HEK293 (cell line): ENCODE data around the gene RAB3C.
A peak's percentile ranks its signal among the peaks of the same experiment; 100 is the strongest.

Source experiments
- CTCF ChIA-PET: fragments of 350-600 bp; formaldehyde crosslinking; extraction: SDS; loops from one replicate; lab custom pipeline; 2021; ENCODE audit warnings: antibody characterized with exemption; lab: Yijun Ruan, JAX
- POLR2A ChIA-PET: fragments of 300-600 bp; formaldehyde crosslinking; extraction: SDS; loops from one replicate; lab custom pipeline; 2020; ENCODE audit warnings: antibody characterized with exemption, inconsistent platforms; lab: Yijun Ruan, JAX
- H3K27ac ChIP-seq: fragments of 200-500 bp; sonication (Bioruptor generic); 2 replicates; pipeline ENCODE4 v1.5.1; 2014; ENCODE audit warnings: low read depth, low read length, control low read depth, inconsistent platforms; ENCODE audit errors: extremely low read depth
- H3K36me3 ChIP-seq, 2 experiments: fragments of 200-500 bp in 1 of 2; sonication (Bioruptor generic) in 1 of 2; 1 replicate in 1 of 2; 2 replicates in 1 of 2; pipeline ENCODE4 v1.5.1; 2014 to 2017; ENCODE audit warnings: inconsistent platforms in 2 of 2, low read length in 2 of 2; ENCODE audit not compliant: control insufficient read depth in 2 of 2, insufficient read depth in 1 of 2
- H3K4me1 ChIP-seq: fragments of 200-500 bp; sonication (Bioruptor generic); 2 replicates; pipeline ENCODE4 v1.5.1; 2014; ENCODE audit warnings: mild to moderate bottlenecking, low read length, inconsistent platforms; ENCODE audit not compliant: control insufficient read depth, insufficient read depth
- H3K4me3 ChIP-seq: 2 replicates; pipeline ENCODE4 v1.5.1; 2011; ENCODE audit warnings: low read depth, mild to moderate bottlenecking, control low read depth, low read length, moderate library complexity
- H3K9me3 ChIP-seq: fragments of 200-500 bp; sonication (Bioruptor generic); 2 replicates; pipeline ENCODE4 v1.5.1; 2014; ENCODE audit warnings: low read depth, low read length, inconsistent platforms; ENCODE audit not compliant: control insufficient read depth, insufficient read depth
- KLF8 ChIP-seq: fragments of 450-650 bp; formaldehyde crosslinking; IDR thresholded peaks from 2 replicates; pipeline ENCODE4 v1.5.1; 2016; ENCODE audit warnings: missing biosample characterization, missing genetic modification characterization
- RBAK ChIP-seq: fragments of 450-650 bp; formaldehyde crosslinking; IDR thresholded peaks from 2 replicates; pipeline ENCODE4 v1.5.1; 2016; ENCODE audit warnings: missing biosample characterization, missing genetic modification characterization
- SALL2 ChIP-seq: fragments of 450-650 bp; formaldehyde crosslinking; IDR thresholded peaks from 2 replicates; pipeline ENCODE4 v1.5.0; 2017; ENCODE audit warnings: missing biosample characterization, mild to moderate bottlenecking, missing genetic modification characterization, borderline replicate concordance
- SCRT2 ChIP-seq: fragments of 450-650 bp; formaldehyde crosslinking; IDR thresholded peaks from 2 replicates; pipeline ENCODE4 v1.5.1; 2016; ENCODE audit warnings: missing biosample characterization, missing genetic modification characterization
- YY1 ChIP-seq: fragments of 450-650 bp; formaldehyde crosslinking; IDR thresholded peaks from 2 replicates; pipeline ENCODE4 v1.5.1; 2018; ENCODE audit warnings: missing biosample characterization, missing genetic modification characterization
- ZBTB26 ChIP-seq: fragments of 450-650 bp; formaldehyde crosslinking; optimal IDR thresholded peaks from 2 replicates; pipeline ENCODE3; 2016; ENCODE audit warnings: missing biosample characterization, mild to moderate bottlenecking, missing genetic modification characterization
- ZFP3 ChIP-seq: fragments of 450-650 bp; formaldehyde crosslinking; IDR thresholded peaks from 2 replicates; pipeline ENCODE4 v1.5.1; 2016; ENCODE audit warnings: low read depth, missing biosample characterization, missing genetic modification characterization
- ZNF169 ChIP-seq: fragments of 450-650 bp; formaldehyde crosslinking; IDR thresholded peaks from 2 replicates; pipeline ENCODE4 v1.5.1; 2016; ENCODE audit warnings: missing biosample characterization, missing genetic modification characterization
- ZNF18 ChIP-seq: fragments of 450-650 bp; formaldehyde crosslinking; IDR thresholded peaks from 2 replicates; pipeline ENCODE4 v1.5.1; 2016; ENCODE audit warnings: missing biosample characterization, missing genetic modification characterization
- ZNF19 ChIP-seq: fragments of 450-650 bp; formaldehyde crosslinking; IDR thresholded peaks from 2 replicates; pipeline ENCODE4; 2016; ENCODE audit warnings: missing biosample characterization, missing genetic modification characterization, low read depth
- ZNF394 ChIP-seq: fragments of 450-650 bp; formaldehyde crosslinking; IDR thresholded peaks from 2 replicates; pipeline ENCODE4 v1.5.1; 2016; ENCODE audit warnings: missing biosample characterization, missing genetic modification characterization, mild to moderate bottlenecking, moderate library complexity, borderline replicate concordance
- ZNF585B ChIP-seq: fragments of 450-650 bp; formaldehyde crosslinking; IDR thresholded peaks from 2 replicates; pipeline ENCODE4 v1.5.1; 2016; ENCODE audit warnings: missing biosample characterization, missing genetic modification characterization
- ZNF623 ChIP-seq: fragments of 450-650 bp; formaldehyde crosslinking; IDR thresholded peaks from 2 replicates; pipeline ENCODE4 v1.5.1; 2016; ENCODE audit warnings: missing biosample characterization, missing genetic modification characterization
- ZNF654 ChIP-seq: fragments of 450-650 bp; formaldehyde crosslinking; IDR thresholded peaks from 2 replicates; pipeline ENCODE4 v1.5.1; 2016; ENCODE audit warnings: low read depth, missing biosample characterization, missing genetic modification characterization
- ZNF658 ChIP-seq: fragments of 450-650 bp; formaldehyde crosslinking; IDR thresholded peaks from 2 replicates; pipeline ENCODE4; 2016; ENCODE audit warnings: missing biosample characterization, missing genetic modification characterization
- ZNF701 ChIP-seq: fragments of 450-650 bp; formaldehyde crosslinking; IDR thresholded peaks from 2 replicates; pipeline ENCODE4 v1.5.1; 2016; ENCODE audit warnings: missing biosample characterization, missing genetic modification characterization
- ZNF768 ChIP-seq: fragments of 450-650 bp; formaldehyde crosslinking; IDR thresholded peaks from 2 replicates; pipeline ENCODE4 v1.5.1; 2018; ENCODE audit warnings: missing biosample characterization, mild to moderate bottlenecking, missing genetic modification characterization
- ZNF777 ChIP-seq: fragments of 450-650 bp; formaldehyde crosslinking; IDR thresholded peaks from 2 replicates; pipeline ENCODE4 v1.5.1; 2017; ENCODE audit warnings: missing biosample characterization, missing genetic modification characterization, borderline replicate concordance
- TF ChIP-seq, protein P1 (sequence below): fragments of 450-650 bp; formaldehyde crosslinking; IDR thresholded peaks from 2 replicates; pipeline ENCODE4 v1.5.1; 2017; ENCODE audit warnings: missing biosample characterization, missing genetic modification characterization

Gene RAB3C

DNA sequence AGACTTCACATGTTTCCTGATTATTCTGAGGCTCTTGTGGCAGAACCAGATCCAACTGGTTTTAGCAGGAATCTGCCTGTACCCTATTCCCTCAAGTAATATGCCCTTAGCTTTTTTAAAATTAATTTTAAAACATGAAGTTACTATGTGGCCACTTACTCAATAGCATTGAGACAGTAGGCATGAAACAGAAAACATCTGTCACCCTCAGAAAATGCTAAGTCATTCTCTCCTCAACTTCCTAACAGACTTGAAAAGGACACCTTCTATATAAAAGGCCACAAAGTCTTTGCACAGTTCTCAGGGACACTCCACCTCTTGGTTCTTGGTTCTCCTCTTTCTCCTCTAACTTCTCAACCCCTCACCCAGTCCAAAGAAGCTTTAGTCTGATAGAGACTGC lies 277.8 kb downstream of the RAB3C start:
- ChIA-PET CTCF (interaction anchor here (0.9 to 2.7 kb wide), 4 partner anchors 11 to 1246 kb away, joined by 3 to 17 read pairs (median 4); no protein-coding TSS in a partner anchor), POLR2A (no interaction called here)
- Histone ChIP-seq H3K4me3 (no peak overlapping the region), H3K9me3 (no peaks in the 10 kb centered on the region), H3K36me3 (no peaks in the 10 kb centered on the region), H3K27ac (no peak overlapping the region), H3K4me1 (no peaks in the 10 kb centered on the region)
- TF ChIP-seq ZNF19 (tag by site-specific recombination) (no peak), KLF8 (tag by site-specific recombination) (no peak), YY1 (no peak), ZNF169 (tag by site-specific recombination) (no peak)

DNA sequence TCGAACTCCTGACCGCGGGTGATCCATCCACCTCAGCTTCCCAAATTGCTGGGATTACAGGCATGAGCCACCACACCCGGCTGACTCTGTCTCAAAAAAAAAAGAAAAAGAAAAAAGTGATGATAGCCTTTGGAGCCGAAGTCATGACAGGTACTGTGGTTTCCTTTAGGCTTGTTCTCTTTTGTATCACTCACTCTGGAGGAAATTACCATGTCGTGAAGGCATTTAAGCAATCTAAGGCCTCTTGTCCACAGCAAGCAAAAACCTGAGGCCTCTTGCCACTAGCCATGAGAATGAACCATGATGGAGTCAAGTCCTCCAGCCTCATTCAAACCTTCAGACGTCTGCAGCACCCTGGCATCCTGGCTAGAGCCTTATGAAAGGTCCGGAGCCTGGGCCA lies 286.1 kb downstream of the RAB3C start:
- H3K4me1 ChIP-seq: no peaks in the 10 kb centered on the region
- no peaks in the 10 kb centered on the region for H3K9me3 ChIP-seq
- H3K36me3 ChIP-seq: no peaks in the 10 kb centered on the region
- no peak overlapping the region for H3K4me3 ChIP-seq
- ChIA-PET POLR2A (no interaction called here), CTCF (interaction anchor here (0.6 to 5.1 kb wide), 2 partner anchors 17 to 888 kb away, joined by 3 to 28 read pairs; no protein-coding TSS in a partner anchor)
- TF ChIP-seq ZNF777 (tag by site-specific recombination) (no peak), ZNF701 (tag by site-specific recombination) (no peak), RBAK (tag by site-specific recombination) (no peak), ZFP3 (tag by site-specific recombination) (no peak), ZNF18 (tag by site-specific recombination) (no peak), ZNF658 (tag by site-specific recombination) (no peak), SALL2 (tag by site-specific recombination) (no peak), ZNF623 (tag by site-specific recombination) (no peak)
- no peak overlapping the region for H3K27ac ChIP-seq

DNA sequence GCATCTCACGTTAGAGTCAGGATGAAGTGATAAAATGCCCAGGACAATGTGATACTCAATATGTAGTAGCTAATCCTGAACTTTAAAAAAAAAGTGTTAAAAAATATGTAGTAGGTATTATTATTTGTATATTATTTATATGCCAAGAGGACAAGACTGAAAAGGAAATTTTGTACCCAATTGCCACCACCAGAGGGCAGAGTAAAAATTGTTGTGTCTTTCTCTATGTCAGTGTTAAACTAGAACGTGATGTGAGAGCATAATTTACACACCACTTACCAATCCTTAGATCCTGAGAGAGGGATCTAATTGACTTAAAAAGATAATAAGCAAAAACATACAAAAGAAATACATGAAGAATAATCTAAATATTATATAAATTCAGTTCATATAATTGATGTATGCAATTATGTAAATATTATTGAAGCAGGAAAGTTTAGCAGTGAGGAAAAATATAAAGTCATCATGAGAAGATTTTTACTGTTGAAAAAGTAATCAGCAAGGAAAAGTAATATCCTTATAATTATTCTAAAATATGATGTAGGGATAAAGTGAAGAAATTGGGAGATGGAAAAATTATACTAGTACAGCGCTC lies 288.9 kb downstream of the RAB3C start:
- no peaks in the 10 kb centered on the region for H3K9me3 ChIP-seq
- no peaks in the 10 kb centered on the region for H3K4me1 ChIP-seq
- CTCF ChIA-PET: interaction anchor here (0.5 to 5.1 kb wide), 12 partner anchors 11 to 516 kb away, joined by 3 to 28 read pairs (median 3); no protein-coding TSS in a partner anchor
- no peak overlapping the region for H3K27ac ChIP-seq
- no peak overlapping the region for H3K4me3 ChIP-seq
- POLR2A ChIA-PET: no interaction called here
- TF ChIP-seq ZNF654 (tag by site-specific recombination): peak; percentile 32; the same call in 1 of the 2 replicates
- TF ChIP-seq ZNF585B (tag by site-specific recombination): no peak
- TF ChIP-seq, protein P1, sequence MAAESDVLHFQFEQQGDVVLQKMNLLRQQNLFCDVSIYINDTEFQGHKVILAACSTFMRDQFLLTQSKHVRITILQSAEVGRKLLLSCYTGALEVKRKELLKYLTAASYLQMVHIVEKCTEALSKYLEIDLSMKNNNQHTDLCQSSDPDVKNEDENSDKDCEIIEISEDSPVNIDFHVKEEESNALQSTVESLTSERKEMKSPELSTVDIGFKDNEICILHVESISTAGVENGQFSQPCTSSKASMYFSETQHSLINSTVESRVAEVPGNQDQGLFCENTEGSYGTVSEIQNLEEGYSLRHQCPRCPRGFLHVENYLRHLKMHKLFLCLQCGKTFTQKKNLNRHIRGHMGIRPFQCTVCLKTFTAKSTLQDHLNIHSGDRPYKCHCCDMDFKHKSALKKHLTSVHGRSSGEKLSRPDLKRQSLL (tag by site-specific recombination): peak; percentile 12; the same call in 1 of the 2 replicates
- H3K36me3 ChIP-seq: no peaks in the 10 kb centered on the region

DNA sequence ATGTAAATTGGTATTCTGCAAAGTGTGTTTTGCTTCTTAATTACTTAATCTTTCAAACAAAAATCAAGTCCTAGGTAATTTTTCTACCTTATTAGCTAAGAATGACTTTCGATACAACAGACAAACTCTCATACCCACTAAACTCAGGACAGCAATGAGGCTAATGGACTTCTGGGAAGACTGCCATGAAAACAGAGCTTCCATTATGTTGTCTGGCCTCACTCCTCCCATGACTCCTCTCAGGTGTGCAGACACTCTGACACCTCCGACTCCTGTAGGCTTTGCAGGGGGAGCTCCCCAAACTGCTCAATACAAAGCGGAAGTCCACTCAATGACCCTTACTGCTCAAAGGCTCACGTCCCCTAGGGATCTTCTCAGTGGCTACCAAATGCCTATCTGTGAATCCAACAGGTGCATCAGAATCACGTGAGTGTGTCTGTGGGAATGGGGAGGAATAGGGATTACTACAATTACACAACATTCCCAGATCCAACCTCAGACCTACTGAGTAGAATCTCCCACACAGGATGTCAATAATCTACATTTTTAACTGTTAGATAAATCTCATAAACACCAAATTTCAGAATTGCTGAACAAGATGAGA lies 289.9 kb downstream of the RAB3C start:
- Histone ChIP-seq H3K4me1 (no peaks in the 10 kb centered on the region), H3K36me3 (no peaks in the 10 kb centered on the region), H3K9me3 (no peaks in the 10 kb centered on the region), H3K4me3 (no peak overlapping the region), H3K27ac (no peak overlapping the region)
- no peak for TF ChIP-seq ZNF768 (tag by site-specific recombination)
- TF ChIP-seq ZBTB26: no peak
- TF ChIP-seq ZNF394 (tag by site-specific recombination): no peak
- TF ChIP-seq SCRT2: peak; percentile 56
- POLR2A ChIA-PET: no interaction called here
- CTCF ChIA-PET: interaction anchor here (0.7 to 5.1 kb wide), 5 partner anchors 12 to 135 kb away, joined by 3 to 28 read pairs (median 7); no protein-coding TSS in a partner anchor
